IMR-90 (cell line): ENCODE measurements around the gene SULT1E1. TPM values are rescaled to one million over a fixed set of nuclear protein-coding genes. Genes with fewer than 3 reads are reported as not detected.

Source experiments
- ATAC-seq: fragments of 200-7000 bp; cut with Tn5 transposase; 2 replicates; pipeline ENCODE4 v1.9.1; 2020; ENCODE audit warnings: low read depth, mild to moderate bottlenecking, moderate library complexity
- BruUV-seq: library from RNA; stranded (reverse); fragments of 400-500 nt; replicated peaks from 2 replicates; lab custom pipeline; 2021; lab: Mats Ljungman, UMichigan
- CTCF ChIA-PET: fragments of 300-600 bp; formaldehyde crosslinking; extraction: SDS; loops from one replicate; lab custom pipeline; 2021; ENCODE audit warnings: antibody characterized with exemption; lab: Yijun Ruan, JAX
- POLR2A ChIA-PET: fragments of 300-600 bp; sonication (Branson Sonifier 250); formaldehyde crosslinking; loops from one replicate; lab custom pipeline; 2022; ENCODE audit warnings: antibody characterized with exemption; ENCODE audit not compliant: unreplicated experiment; lab: Charles Lee
- DNase-seq: peaks from one replicate; pipeline ENCODE4 v3.0.0; 2013
- H2AFZ ChIP-seq: replicated peaks from 2 replicates; pipeline ENCODE3; 2013; ENCODE audit warnings: low read length, mild to moderate bottlenecking; ENCODE audit not compliant: poor library complexity
- H2AK5ac ChIP-seq: 2 replicates; pipeline ENCODE4 v1.6.1; 2013; ENCODE audit warnings: low read depth, low read length, inconsistent platforms
- H2AK9ac ChIP-seq: replicated peaks from 2 replicates; pipeline ENCODE3; 2013; ENCODE audit warnings: mild to moderate bottlenecking, low read depth, low read length, moderate library complexity; ENCODE audit not compliant: poor library complexity
- H2BK120ac ChIP-seq: 2 replicates; pipeline ENCODE4 v1.6.1; 2013; ENCODE audit warnings: low read depth, low read length, inconsistent platforms
- H2BK15ac ChIP-seq: 3 replicates; pipeline ENCODE4 v1.6.1; 2013; ENCODE audit warnings: low read depth, low read length, inconsistent platforms
- H2BK20ac ChIP-seq: 2 replicates; pipeline ENCODE4 v1.6.1; 2013; ENCODE audit warnings: low read depth, mild to moderate bottlenecking, inconsistent platforms, low read length, moderate library complexity
- H2BK5ac ChIP-seq: 2 replicates; pipeline ENCODE4 v1.6.1; 2013; ENCODE audit warnings: mild to moderate bottlenecking, low read depth, low read length, inconsistent platforms; ENCODE audit not compliant: poor library complexity, severe bottlenecking
- H3K14ac ChIP-seq: replicated peaks from 2 replicates; pipeline ENCODE4 v1.6.1; 2013; ENCODE audit warnings: low read depth, low read length, inconsistent platforms
- H3K18ac ChIP-seq: 2 replicates; pipeline ENCODE4 v1.6.1; 2013; ENCODE audit warnings: low read depth, low read length, control low read depth
- H3K23ac ChIP-seq: 2 replicates; pipeline ENCODE4 v1.6.1; 2013; ENCODE audit warnings: low read depth, low read length, inconsistent platforms
- H3K27ac ChIP-seq: 2 replicates; pipeline ENCODE4 v1.5.1; 2013; ENCODE audit warnings: mild to moderate bottlenecking, control low read depth, low read length; ENCODE audit not compliant: insufficient read depth
- H3K27me3 ChIP-seq: 2 replicates; pipeline ENCODE4 v1.6.1; 2013; ENCODE audit warnings: low read length; ENCODE audit not compliant: control insufficient read depth, insufficient read depth
- H3K36me3 ChIP-seq: 2 replicates; pipeline ENCODE4 v1.6.1; 2013; ENCODE audit warnings: low read length, mixed read lengths; ENCODE audit not compliant: control insufficient read depth, insufficient read depth
- H3K4ac ChIP-seq: 2 replicates; pipeline ENCODE4 v1.6.1; 2013; ENCODE audit warnings: low read depth, low read length, inconsistent platforms
- H3K4me1 ChIP-seq: 2 replicates; pipeline ENCODE4 v1.6.1; 2013; ENCODE audit warnings: low read length, mixed read lengths; ENCODE audit not compliant: control insufficient read depth, insufficient read depth
- H3K4me2 ChIP-seq: 2 replicates; pipeline ENCODE4 v1.6.1; 2013; ENCODE audit warnings: low read depth, mild to moderate bottlenecking, control low read depth, low read length, moderate library complexity
- H3K4me3 ChIP-seq: 2 replicates; pipeline ENCODE4 v1.5.1; 2013; ENCODE audit warnings: low read depth, mild to moderate bottlenecking, control low read depth, low read length, moderate library complexity; ENCODE audit not compliant: insufficient read depth
- H3K56ac ChIP-seq: 2 replicates; pipeline ENCODE4 v1.6.1; 2013; ENCODE audit warnings: low read length, inconsistent platforms; ENCODE audit not compliant: insufficient read depth; ENCODE audit errors: extremely low read depth
- H3K79me1 ChIP-seq, 2 experiments: 2 replicates each; pipeline ENCODE4 v1.6.1; 2013; ENCODE audit warnings: low read length in 2 of 2, inconsistent platforms in 1 of 2, low read depth in 1 of 2
- H3K9ac ChIP-seq: 2 replicates; pipeline ENCODE4 v1.6.1; 2013; ENCODE audit warnings: low read depth, low read length, control low read depth
- H3K9me1 ChIP-seq: 2 replicates; pipeline ENCODE4 v1.6.1; 2013; ENCODE audit warnings: low read length, inconsistent platforms; ENCODE audit not compliant: insufficient read depth
- H3K9me3 ChIP-seq: 2 replicates; pipeline ENCODE4 v1.6.1; 2013; ENCODE audit warnings: low read length; ENCODE audit not compliant: control insufficient read depth, insufficient read depth
- H4K20me1 ChIP-seq: 2 replicates; pipeline ENCODE4 v1.6.1; 2013; ENCODE audit warnings: low read length, inconsistent platforms; ENCODE audit not compliant: insufficient read depth
- H4K5ac ChIP-seq: 2 replicates; pipeline ENCODE4 v1.6.1; 2013; ENCODE audit warnings: mild to moderate bottlenecking, low read depth, low read length, control low read depth
- H4K8ac ChIP-seq, 2 experiments: 2 replicates each; pipeline ENCODE4 v1.6.1; 2013; ENCODE audit warnings: low read depth in 2 of 2, low read length in 2 of 2, control low read depth in 1 of 2, inconsistent platforms in 1 of 2
- H4K91ac ChIP-seq: 2 replicates; pipeline ENCODE4 v1.6.1; 2013; ENCODE audit warnings: low read depth, low read length, inconsistent platforms; ENCODE audit not compliant: insufficient read depth
- CHD1 ChIP-seq: IDR thresholded peaks from 2 replicates; pipeline ENCODE4 v1.6.1; 2012; ENCODE audit warnings: low read depth, low read length, improper control_type of control experiment
- RCOR1 ChIP-seq: IDR thresholded peaks from 2 replicates; pipeline ENCODE4 v1.6.1; 2012; ENCODE audit warnings: mild to moderate bottlenecking, low read length, improper control_type of control experiment; ENCODE audit not compliant: insufficient replicate concordance
- USF2 ChIP-seq: fragments of 150-350 bp; IDR thresholded peaks from 2 replicates; pipeline ENCODE4 v1.6.1; 2017; ENCODE audit warnings: mild to moderate bottlenecking, antibody characterized with exemption, low read length, low read depth
- WGBS, 2 experiments: methylation state at CpG; one replicate each; pipeline versions ENCODE4 v1.1.5 to v1.1.7; 2013; ENCODE audit warnings: missing lambda C conversion rate in 2 of 2; ENCODE audit not compliant: insufficient read length in 1 of 2; ENCODE audit errors: extremely low coverage in 2 of 2; 5-methylcytosine and 5-hydroxymethylcytosine counted together
- dilution Hi-C: fragments of 300-500 bp; cut with HindIII; formaldehyde crosslinking; loops from one replicate; pipeline ENCODE4 v1.14.3; 2018; ENCODE audit warnings: low sequenced_read_pairs; ENCODE audit not compliant: unreplicated experiment
- in situ Hi-C: fragments of 300-500 bp; cut with MboI; formaldehyde crosslinking; loops from 3 replicates; pipeline ENCODE4 v1.14.3; 2019; ENCODE audit warnings: low sequenced_read_pairs, inconsistent platforms, mixed read lengths
- intact Hi-C: fragments of 100-400 bp; cut with micrococcal nuclease; formaldehyde crosslinking; loops from 2 replicates; pipeline ENCODE4 v1.10.0; 2022
- polyA plus RNA-seq, 3 experiments: library from polyadenylated mRNA; depleted of rRNA; stranded (reverse); fragments of >200 nt; gene quantifications; 2 replicates each; pipeline ENCODE4 v1.2.3, GENCODE V29; 2012; ENCODE audit warnings: low replicate concordance in 1 of 3
- total RNA-seq: library from RNA; depleted of rRNA; stranded (reverse); fragments of >200 nt; gene quantifications from 2 replicates; pipeline ENCODE4 v1.2.3, GENCODE V29; 2012

Gene SULT1E1
- total and polyA plus RNA-seq, 2 of the 4 experiments (the other 2 are of a cell fraction), result not detected

- Histone ChIP-seq H3K27me3 (no peaks in the 10 kb centered on the region), H4K8ac (no peak overlapping the region), H3K9me1 (no peaks in the 10 kb centered on the region), H2AFZ (no peak overlapping the region), H3K27ac (no peak overlapping the region), H3K56ac (no peak overlapping the region), H3K4me3 (no peak overlapping the region), H4K5ac (no peak overlapping the region), H3K9ac (no peak overlapping the region), H3K18ac (no peak overlapping the region), H2BK15ac (no peak overlapping the region), H2BK5ac (no peak overlapping the region), H3K79me1 (no peaks in the 10 kb centered on the region), H3K4ac (no peak overlapping the region), H2BK20ac (no peak overlapping the region), H3K9me3 (no peaks in the 10 kb centered on the region), H2AK9ac (no peak overlapping the region), H4K91ac (no peak overlapping the region), H3K4me2 (no peak overlapping the region), H3K4me1 (no peaks in the 10 kb centered on the region), H3K23ac (no peak overlapping the region), H3K14ac (no peak overlapping the region), H2AK5ac (no peak overlapping the region), H3K36me3 (no peaks in the 10 kb centered on the region), H2BK120ac (no peak overlapping the region), H4K20me1 (no peaks in the 10 kb centered on the region)
- POLR2A ChIA-PET, result no interaction called here
- no peak for TF ChIP-seq CHD1
- no peak for TF ChIP-seq USF2
- no peak for TF ChIP-seq RCOR1
- dilution Hi-C loops, result no loop called here
- no CpG with 5 or more reads among the region's 4 CpGs for WGBS, 2 experiments
- BruUV-seq, result no TSS peak
- in situ Hi-C loops, result no loop called here
- no peak for ATAC-seq
- intact Hi-C loops, result no loop called here
- DNase-seq, result no peak
- CTCF ChIA-PET, result no interaction called here
Observed at GRCh38 chr4:69823048-69823447, 36.9 kb downstream of the SULT1E1 start.
